Astrocyte (in vitro differentiated cells and primary cell): ENCODE data around the gene ABHD10.

Experiments used
- CTCF ChIP-seq: IDR thresholded peaks from 2 replicates; pipeline ENCODE4 v1.5.1; 2011; ENCODE audit warnings: low read depth, mild to moderate bottlenecking, inconsistent platforms, low read length, moderate library complexity; ENCODE audit not compliant: insufficient read depth
- EZH2 ChIP-seq: IDR thresholded peaks from 2 replicates; pipeline ENCODE4 v1.6.1; 2012; ENCODE audit warnings: mild to moderate bottlenecking, low read length, inconsistent platforms; ENCODE audit not compliant: insufficient read depth

- TF ChIP-seq CTCF (no peak), EZH2 (no peak)
Observed at GRCh38 chr3:111980716-111981456, 2.1 kb downstream of the ABHD10 start.
